Fibroblast of gingiva (primary cell): Measurements from ENCODE around the gene GNL2.

Experiments used
- DNase-seq: peaks from one replicate; pipeline ENCODE4 v3.0.0-alpha.2; 2011; ENCODE audit warnings: low read depth

The GNL2 gene

DNA sequence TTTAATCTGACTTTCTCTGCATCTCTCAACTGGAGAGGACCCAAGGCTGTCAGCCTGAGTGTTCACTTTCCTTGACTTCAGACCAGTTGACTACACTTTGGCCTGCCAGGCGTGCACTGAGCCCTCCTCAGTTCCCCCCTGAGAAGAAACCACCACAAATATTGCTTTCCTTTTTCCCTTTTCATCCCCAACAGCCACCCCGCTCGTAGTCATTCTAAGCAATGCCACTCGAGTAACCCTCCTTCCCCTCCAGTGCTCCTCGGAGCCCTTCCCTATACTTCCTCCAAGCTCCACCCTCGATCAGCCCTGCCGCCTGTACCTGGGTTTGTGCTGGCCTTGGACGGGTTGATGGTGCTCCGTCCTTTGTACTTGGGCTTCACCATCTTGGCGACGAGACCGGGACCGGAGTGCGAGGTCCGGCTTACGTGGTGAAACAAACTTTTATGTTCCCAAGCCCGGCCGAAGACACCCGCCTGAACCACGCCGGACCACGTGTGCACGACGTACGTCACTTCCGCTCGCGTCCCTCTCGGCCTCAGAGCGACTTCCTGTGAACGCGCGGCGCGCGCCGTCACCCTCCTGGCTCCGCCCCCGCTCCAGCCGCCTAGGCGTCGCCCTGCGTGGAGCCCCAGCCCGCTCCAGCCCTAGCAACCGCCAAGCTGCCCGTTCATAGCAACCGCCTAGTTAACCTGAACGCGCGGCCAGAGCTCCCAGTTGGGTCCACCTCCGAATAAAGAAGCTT is at the start of gene GNL2:
Gene GNL2 (minus strand): TSS at position 498 of the 742 bp plus-strand sequence. CDS start 115 bp downstream, at position 383.
- DNase-seq = peak; percentile 94

DNA sequence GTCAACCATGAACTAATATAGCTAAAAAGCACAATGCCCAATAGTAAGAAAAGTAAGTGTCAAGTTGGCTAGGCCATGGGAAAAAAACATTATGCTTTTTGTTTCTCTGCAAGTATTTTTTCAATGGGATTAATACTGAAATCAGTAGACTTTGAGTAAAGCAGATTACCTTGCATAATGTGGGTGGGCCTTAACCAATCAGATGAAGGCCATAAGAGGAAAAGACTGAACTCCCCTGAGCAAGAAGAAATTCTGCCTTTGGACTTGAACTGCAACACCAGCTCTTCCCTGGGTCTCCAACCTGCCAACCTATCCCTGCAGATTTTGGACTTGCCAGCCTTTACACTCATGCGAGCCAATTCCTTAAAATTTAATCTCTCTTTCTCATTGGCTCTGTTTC is 45.3 kb upstream of the GNL2 start:
- DNase-seq = no peak

DNA sequence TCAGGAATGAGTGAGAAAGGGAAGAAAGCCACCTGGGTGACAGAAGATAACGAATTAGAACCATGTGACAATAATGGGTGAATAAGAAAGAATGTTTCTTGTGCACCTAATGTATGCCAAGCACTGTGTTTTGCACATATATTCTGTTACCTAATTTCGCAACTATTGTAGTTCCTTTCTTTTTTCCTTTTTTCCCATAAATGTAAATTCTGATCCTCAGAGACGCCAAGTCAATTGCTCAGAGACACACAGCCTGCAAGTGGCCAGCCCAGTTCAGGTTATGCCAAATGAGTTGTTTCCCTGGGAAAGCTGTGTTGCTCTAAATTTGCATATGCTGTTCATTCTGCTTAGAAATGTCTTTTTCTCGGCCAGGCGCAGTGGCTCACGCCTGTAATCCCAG is 40.7 kb upstream of the GNL2 start:
- DNase-seq = no peak

DNA sequence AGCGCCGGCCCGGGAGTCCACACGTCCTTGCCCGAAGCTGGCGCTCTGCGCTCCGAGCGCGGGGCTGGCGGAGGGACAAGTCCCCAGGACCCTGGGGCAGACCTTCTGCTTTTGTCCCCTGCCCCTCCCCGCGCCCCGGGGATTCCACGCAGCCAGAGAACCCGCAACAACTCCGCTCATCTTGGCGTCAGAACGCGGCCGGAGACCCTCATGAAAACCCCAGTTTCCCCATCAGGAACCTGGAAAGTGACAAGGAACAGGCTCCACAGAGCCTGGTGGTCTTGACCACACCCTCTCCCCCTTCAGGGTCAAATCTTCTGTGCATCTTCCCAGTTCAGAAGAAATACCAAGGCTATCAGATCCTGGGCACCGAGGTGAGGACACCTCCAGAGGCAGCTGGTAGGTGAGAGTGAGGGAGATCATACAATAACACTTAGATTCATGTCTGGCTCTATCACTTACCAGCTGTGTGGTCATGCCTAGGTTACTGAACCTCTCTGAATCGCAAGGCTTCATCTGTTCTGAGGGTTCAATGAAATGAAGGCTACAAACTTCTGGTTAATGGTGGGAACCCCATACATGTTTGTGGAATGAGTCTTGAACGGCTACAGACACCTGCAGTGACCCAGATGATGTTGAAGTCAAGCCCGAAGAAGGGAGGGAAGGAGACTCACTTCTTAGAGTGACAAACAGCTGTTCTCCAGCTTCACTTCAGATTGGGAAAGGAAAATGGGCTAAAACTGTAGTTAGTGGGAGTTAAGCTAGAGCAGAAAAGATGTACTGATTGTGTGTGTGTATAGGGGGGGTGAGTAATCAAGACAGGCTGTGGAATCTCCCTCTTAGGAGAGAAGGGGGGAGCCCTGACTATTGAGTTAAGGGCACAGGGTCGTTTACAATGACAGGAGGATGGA is 39.5 kb upstream of the GNL2 start:
- DNase-seq = no peak

DNA sequence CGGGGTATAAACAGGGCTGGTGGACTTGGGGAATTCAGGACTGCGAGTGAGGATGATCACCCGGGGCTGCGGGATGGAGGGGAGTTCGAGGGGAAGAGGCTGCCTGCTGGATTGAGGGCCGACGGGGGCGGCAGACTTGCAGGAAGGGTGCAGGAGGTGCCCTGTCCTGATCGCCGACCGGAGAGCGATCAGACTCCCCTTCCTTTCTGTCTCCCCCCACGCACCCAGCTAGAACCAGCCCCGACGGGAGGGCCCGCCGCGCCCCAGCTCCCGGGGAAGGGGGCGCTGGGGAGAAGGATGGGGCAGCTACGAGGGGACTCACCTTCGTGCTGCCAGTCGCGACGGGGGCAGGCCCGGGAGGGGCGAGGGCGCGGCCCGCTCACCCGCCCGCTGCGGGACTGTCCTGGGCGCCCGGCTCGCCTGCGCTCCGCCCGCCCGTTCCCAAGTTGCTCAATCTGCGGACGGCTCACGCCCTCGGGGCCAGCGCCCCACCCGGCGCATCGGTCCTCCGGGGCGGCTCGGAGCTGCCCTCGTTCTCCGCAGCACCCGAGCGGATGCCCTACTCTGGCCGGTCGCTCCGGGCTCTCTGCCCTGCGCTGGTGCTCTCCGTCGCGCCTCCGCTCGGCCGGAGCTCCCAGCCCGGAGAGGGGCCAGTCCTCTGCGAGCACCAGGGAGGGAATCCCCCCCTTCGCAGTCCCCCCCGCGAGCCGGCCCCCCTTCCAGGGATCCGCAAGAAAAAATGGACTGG is 38.7 kb upstream of the GNL2 start, which contains the start of gene RSPO1:
Gene RSPO1 (minus strand): TSS at position 649 of the 748 bp plus-strand sequence. CDS start 5,231 bp downstream, outside the sequence.
- peak; percentile 52 for DNase-seq

DNA sequence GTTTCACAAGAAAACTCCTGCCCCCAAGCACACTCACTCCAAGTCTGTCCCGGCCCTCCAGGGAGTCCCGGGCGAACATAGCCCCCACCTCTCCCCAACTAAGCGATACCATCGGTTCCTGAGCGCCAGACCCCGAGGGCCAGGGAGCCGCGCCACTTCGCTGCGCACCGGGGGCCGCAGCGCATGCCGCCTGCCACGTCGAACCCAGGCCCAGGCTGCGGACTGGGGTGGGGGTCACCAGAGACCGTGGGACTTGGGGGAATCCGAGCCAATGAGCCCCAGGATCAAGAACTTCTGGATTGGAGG is 38.2 kb upstream of the GNL2 start:
- no peak for DNase-seq

DNA sequence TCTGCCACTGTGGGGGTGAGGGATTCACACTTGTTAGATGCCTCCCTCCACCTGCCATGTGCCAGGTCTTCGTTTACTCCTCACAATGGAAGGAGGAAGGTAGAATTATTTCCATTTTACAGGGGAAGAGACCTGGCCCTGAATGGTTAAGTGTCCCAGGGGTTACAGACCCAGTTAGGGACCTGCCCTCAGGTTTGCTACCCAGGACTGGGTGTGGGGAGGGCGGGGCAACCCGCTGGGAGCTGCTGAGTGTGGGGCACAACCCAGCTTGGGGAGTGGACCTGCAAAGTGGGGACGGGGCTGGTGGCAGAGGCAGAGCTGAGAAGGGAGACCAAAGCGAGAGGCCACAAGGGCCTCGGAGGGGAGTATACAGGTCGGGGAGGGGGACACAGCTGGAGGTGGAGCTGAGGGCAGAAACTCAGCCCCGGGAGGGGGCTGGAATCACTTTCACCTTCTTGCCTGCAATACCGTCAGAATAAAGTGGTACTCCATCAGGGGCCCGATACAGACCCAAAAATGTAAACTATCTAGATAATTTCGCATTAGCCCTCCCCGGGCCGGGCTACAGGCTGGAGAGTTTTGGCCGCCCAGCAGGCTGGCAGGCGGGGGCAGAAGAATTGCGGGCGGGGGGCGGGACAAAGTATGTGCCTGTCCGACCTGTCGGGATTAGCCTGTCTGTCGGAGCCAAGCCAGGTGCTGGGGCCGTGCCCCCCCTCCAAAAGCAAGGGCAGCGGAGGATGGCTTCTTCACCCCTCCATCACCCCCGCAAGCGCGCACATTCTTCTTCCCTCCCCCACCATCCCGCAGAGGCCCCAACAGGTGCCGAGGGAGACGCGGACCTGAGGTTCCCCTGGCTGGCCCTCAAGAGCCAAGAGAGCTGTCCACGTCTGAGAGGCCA is 37.6 kb upstream of the GNL2 start:
- DNase-seq = no peak

DNA sequence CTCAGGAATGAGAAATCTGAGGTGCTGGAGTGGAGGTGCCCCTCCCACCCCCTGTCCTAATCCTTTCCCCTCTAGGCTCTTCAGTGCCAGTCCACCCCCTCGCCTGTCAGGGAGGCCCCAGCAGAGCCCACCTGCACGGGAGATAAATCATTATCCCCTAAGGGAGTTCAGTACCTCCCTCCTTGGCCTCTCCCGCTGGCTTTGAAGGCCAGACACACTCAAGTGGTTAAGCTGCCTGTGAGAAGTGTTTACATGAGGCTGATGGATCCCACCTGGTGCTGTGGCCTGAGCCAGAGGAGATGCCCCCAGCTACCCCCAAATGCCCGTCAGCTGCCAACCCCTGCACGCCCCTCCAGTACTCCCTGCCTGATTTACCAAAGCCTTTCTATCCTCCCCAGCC is 35.3 kb upstream of the GNL2 start:
- DNase-seq = no peak

DNA sequence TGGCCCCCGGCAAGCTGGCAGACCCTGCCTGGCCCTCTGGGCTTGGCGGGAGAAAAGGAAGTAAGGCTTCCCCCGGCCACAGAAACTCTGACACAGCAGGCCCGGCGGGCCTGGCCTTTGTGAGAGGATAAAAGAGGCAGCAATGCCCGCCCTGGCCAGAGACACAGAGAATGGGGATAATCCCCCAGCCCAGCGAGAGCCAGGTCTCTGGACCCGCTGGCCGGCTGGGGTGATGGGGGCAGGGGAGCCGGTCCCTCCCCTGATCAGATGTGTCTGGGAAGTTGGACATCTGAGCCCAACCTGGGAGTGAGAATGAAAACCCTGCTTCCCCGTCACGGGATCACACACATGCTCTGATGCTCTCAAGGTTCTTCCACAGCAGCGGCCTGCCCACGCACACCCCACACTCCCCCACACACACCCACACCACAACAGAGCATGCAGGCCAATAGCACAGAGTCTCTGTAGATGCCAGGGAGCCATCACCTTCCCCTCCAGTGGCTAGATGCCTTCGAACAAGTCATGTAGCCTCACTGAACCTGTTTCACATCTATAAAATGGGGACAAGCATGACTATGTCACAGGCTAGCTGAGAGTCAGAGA is 34.8 kb upstream of the GNL2 start:
- DNase-seq = no peak

DNA sequence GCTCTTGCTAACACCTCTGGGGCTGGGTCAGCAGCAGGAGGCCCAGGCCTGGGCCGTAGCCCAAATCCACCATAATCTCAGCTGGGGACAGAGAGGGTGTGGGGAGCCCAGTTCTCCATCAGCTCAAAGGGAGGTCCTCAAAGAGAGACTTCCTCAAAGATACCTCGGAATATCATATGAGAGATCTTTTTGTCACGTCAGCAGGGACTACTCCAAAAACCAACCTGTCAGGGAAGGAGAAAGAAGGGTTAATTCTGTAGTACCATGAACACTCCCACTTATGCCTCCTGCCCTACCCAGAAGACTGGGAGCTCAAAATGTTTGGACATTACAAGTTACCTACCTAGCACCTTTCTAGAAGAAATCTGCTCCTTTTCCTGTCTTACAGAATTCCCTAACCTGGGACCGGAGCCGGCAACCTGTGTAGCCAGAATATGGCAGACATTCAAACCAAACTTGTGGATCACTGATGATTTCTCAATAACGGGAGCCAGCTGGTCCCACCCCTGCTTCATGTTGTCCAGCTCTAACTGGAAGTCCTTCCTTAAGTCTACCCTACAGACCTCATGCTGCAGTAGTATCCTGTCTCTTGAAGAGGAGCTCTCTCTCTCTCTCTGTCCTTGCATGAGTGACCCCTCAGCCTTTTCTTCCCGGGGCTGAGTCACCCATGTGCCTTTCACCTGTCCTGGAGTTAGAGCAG is 34.1 kb upstream of the GNL2 start:
- DNase-seq = no peak

DNA sequence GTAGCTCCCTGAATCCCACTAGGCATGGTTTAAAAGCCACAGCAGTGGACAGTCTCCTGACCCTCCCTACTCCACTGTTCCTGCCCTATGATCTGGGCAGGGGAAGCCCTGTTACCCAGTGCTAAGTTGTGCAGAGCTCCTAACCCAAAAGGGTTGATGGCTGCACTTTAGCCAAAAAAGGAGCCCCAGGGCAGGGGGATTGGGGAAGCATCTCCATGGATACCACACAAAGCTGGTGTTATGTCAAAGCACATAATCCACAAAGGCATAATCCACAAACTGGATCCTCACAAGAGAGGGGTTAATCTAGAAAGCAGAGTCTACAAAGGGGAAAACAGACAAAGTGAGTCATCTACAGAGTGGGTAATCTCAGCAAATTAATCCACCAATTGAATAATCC is 33.3 kb upstream of the GNL2 start:
- DNase-seq = no peak

DNA sequence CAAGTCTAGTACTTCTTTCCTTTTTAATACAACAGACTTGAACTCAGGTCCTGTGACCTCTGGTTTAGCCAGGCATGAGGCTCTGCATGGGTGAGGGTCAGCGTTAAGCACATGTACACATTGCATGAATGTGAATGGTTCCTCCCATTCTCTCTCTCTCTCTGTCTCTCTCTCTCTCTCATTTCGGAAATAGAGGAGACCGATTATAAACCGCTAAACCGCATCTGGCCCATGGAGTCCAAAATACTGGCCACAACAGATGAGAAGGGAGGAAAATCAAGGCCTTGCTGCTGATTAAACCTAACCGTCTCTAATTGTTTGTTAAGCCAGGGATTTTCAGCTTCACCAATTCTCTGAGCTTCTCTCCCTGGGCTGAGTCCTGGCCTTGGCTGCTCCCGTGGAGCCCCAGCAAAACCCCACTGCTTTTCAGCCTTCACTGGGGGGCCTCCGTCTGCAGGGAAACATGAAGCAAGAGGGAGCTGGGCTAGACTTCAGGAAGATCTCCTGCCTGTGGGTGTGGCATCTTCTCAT is 32.4 kb upstream of the GNL2 start:
- DNase-seq = no peak

DNA sequence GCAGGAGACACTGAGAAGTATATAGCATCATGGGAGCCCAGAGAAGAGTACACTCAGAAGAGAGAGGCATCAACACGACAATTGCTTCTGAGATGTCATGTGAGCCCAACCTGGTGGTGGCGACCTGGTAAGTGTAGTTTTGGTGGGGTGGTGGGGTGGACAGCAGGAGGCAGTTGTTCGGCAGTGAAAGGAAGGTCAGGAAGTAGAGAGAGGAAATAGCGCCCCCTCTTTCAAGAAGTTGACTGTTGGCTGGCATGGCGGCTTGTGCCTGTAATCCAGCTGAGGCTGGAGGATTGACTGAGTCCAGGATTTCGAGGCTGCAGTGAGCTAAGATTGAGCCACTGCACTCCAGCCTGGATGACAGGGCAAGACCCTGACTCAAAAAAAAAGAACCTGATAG is 26.4 kb upstream of the GNL2 start:
- no peak for DNase-seq

DNA sequence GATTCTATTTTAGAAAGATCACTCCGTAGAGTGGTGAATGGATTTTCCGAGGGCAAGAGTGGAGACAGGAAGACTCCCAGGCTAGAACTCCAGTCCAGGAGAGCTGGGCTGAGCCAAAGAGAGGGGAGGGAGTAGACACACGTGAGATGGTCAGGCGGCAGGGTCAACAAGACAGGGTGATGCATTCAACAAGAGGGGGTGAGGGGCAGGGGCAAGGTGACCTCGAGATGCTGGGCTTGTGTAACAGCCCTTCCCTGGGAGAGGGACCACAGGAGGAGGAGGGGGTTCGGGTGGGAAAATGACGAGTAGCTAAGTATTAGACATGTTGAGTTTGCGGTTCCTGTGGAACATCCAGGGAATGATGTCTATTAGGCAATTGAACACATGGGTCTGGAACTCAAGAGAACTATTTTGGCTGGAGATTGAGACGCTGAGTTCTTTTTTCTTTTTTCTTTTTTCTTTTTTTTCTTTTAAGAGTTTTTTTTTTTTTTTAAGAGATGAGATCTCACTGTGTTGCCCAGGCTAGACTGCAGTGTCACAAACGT is 25.7 kb upstream of the GNL2 start:
- DNase-seq = peak; percentile 54

DNA sequence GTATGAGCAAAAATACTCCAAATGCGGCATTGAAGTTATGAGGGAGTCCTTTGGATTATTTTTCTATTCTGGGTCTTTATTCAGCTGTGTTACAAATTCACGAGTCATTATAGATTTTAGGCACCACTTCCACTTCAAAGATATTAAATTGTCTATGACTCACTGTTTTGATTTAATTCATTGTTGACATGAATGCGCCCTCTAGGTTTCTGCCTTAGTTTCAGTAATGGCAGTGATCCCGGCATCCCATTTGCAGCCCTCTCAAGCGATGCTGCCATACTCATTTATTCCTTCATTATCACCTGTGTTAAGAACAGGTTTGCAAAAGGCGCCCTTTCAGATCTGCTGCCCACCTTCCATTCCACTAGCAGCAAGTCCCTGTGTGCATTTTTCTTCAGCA is 25.0 kb upstream of the GNL2 start:
- DNase-seq = no peak

DNA sequence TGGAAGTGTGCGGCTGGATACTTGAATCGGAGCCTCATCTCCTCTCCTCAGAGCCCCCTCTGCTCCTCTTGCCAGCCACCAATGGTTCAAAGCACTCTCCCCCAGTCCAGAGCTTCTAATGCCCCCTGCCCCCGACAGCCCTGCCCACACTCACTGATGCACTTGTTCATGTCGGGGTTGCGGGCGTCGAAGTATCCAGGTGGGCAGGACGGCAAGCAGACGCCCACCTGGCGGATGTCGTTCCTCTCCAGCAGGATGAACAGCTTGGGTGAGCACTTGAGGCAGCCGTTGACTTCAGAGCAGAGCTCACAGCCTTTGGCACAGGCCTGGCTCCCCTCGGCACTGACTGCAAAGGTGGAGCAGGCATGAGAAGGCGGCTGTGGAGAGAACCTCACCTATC is 20.6 kb upstream of the GNL2 start:
- DNase-seq = no peak

DNA sequence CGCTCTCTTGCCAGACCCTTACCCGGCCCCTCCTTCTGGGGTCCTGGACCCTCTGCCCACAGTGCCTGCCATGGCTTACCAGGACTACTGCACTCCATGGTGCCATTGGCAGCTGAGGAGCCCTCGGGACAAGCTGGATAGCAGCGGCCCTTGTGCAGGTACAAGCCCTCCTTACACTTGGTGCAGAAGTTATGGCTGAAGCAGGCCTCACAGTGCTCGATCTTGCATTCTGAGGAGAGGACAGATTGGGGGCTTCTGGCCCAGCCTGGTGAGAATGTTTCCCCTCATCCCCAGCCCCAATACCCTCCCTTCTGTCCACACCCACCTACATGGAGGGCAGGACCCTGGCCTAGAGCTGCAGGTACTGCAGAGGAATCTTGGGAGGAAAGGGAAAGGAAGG is 18.4 kb upstream of the GNL2 start:
- no peak for DNase-seq

DNA sequence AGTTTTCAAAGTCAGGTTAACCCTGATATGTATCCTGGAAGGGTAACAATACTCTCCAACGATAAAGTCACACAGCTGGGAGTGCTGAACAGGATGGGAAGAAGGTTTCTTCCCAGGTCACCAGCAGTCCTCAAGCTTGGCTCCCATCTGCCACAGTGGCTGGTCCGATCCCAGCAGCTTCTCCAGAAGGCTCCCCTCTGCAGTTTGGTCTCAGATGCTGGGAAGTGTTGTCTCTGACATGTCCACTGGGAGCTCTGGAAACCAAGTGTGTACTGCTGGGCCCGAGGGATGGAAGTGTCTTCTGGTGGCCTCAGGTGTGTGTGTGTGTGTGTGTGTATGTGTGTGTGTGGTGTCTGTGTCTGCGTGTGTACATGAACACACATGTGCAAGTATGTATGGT is 16.4 kb upstream of the GNL2 start:
- no peak for DNase-seq

DNA sequence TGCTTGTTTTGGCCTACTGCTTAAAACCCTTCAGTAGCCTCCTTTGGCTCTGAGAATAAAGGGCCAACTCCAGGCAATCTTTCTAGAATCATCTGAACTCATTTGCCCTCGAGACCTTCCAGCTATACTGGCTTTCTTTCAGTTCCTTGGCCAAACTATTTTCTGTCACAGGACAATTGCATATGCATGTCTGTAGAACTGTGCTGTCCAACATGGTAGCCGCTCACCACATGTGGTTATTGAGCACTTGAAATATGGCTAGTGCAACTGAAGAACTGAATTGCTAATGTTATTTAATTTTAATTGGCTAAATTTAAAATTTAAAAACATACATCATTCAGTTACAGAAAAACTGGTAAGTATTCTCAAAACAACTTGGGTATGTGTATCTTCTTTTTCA is 14.3 kb upstream of the GNL2 start:
- DNase-seq = no peak

DNA sequence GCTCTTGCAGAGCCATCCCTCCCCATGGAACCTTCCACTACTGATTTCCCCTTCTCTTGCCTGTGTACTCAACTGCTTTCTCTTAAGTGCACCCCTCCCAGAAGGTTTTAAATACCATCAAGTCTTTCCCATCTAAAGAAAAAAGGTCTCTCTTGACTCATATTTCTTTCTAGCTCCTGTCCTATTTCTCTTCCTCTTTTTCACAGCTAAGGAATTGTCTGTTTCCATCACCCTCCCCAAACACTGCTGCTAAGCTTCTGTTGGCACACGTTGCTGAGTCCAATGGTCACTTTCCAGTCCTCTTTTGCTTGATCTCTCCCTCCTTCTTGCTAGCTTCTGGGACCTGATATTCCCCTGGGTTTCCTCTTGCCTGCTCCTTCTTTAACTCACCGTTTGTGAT is 13.3 kb upstream of the GNL2 start:
- DNase-seq = no peak
